Activated T-cell treated with anti-CD3 and anti-CD28 coated beads for 48 hours (primary cell): Measurements from ENCODE around the gene ELP4.

Source experiments
- DNase-seq: peaks from one replicate; pipeline ENCODE4 v3.0.0-alpha.2; 2020; ENCODE audit warnings: low read depth

Gene ELP4

DNA sequence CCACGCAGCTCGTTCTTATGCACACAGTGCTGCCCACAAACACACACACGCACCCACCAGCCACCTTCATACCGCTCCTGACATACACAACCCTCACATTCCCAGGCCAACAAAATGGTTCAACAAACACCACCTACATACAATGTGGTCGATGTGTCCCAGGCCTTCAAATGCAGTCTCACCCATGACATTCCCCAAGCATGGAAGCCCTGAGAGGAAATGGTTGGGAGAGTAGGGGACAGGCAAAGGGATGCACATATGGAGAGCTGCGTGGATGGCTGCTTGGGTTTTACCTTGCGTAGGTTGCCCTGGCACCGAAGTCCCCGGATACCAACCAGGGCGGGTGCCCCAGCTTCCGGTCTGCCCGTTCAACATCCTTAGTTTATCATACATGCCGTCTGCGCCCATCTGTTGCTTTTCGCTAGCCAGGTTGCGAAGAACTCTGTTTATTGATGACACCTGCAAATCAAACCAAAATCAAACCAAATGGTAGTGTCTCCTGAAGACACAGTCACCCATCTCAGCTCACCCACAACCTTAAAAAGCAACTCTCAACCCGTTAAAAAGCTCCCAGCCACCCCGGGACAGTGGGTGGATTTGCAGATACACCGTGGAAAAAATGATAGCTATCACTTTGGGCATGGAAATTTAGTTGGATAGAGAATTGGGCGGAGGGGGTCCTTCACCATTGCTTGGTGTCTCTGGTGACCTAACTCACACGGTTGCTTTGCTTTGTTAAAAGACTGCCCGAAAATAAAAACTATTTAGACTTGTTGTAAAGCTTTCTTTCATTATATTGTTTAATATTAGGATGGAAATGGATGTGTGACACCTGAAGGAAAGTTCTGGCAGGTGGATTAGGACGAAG lies 291.1 kb downstream of the ELP4 start:
- DNase-seq: no peak

DNA sequence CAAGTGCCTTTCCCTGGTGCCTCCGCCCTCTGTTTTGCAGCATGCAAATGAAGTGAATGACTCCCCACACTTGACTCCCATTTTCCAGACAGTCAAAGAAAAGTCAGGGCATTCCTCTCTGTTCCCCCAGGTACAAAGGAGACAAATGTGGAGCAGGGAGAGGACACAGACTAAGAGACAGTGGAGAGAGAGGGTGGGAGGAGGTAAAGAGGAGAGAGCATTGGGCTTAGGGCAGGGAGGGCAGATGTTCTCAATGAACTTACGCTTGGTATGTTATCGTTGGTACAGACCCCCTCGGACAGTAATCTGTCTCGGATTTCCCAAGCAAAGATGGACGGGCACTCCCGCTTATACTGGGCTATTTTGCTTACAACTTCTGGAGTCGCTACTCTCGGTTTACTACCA lies 291.7 kb downstream of the ELP4 start:
- no peak for DNase-seq

DNA sequence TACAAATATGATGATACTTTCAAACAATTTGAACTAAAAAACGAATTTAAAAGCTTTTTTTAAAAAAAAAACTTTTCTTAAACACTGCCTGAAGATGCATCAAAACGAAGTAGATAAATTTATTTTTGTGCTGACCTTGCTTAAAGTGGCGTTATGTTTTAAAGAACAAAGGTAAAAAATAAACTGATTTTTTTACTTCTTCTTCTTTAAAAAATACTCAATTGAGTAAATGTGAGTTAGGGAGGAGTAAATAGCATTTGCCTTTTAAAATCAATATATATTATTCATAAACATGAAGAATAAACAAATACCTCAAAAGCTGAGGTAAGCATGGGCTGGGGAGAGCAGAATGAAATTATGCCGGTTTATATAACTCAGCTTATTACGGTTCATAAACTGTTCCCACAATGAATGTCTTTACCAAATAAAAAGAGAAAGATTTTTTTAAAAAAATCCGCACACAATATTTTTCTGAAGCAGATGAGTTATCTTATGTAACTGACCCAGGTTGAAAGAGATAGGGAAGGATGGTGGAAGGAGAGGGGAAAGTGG lies 292.5 kb downstream of the ELP4 start:
- DNase-seq: no peak

- no peak for DNase-seq
Measured at GRCh38 chr11:31802609-31802989, 293.0 kb downstream of the ELP4 start.

GRCh38 chr11:31802990-31803812 lies 293.6 kb downstream of the ELP4 start:
- DNase-seq: no peak

- no peak for DNase-seq
Measured at GRCh38 chr11:31803813-31804311, 294.3 kb downstream of the ELP4 start.

DNA sequence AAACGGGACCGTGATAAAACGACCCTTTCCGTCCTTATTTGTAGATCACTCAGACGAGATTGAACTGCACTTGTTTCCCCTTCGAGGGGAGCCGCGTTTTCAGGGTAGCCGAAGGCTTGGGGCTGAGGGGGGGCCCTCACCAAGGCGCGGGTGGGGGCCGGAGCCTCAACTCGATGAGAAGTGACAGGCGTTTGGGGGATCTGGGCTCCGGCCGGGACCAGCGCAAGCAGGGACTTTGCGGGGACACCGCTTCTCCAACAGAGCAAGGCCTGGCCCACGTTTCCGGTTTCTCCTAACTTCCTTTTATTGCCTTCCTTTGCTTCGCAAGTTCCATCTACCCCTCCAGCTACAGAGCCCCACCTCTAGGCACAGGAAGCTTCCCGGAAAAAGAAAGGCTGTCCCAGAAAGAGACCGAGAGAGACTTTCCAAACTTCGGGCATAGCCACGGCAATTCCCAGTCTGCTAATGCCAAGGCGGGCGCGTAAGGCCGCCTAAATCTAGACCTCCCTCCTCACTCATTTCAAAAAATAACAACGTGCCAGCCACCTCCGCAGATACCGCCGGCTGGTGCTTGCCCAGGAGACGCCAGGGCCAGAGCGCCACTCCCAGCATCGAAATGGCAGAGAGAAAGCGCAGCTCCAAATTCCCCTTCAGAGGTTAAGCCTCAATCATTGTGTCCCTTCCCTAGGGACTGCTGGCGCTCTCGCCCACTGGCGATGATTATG lies 294.9 kb downstream of the ELP4 start:
- no peak for DNase-seq

- no peak for DNase-seq
Measured at GRCh38 chr11:31805037-31805628, 295.6 kb downstream of the ELP4 start.

DNA sequence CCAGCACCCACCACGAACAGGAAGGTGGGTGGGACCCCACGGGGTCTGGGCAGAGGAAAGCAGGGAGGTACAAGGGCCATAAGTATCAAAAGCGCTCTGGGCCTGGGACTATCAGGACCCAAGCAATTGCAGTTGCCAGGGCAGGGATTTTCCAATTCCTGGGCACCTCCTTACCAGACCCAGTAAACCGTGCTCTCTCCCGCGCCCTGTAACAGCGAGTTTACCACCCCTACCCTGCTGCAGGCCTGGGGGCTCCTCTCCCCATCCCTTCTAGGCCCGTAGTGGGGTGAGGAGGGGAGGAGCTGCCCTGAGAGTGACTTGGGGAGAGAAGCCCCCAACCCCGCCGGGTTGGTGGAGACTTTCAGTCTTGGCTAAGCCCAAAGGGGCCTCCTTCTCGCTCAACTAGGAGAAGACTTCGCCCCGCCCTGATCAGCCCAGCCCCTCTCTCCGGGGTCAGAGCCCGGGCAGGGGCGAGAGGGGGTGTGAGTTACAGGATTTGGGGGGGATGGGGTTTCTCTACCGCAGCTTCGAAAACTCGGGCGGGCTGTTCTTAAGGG lies 296.1 kb downstream of the ELP4 start:
- DNase-seq: no peak

- DNase-seq: no peak
Measured at GRCh38 chr11:31806186-31806927, 296.8 kb downstream of the ELP4 start.

GRCh38 chr11:31806928-31807798 lies 297.6 kb downstream of the ELP4 start:
- no peak for DNase-seq

- DNase-seq: no peak
Measured at GRCh38 chr11:31807799-31808667, 298.5 kb downstream of the ELP4 start.

- no peak for DNase-seq
Measured at GRCh38 chr11:31808721-31809540, 299.4 kb downstream of the ELP4 start.

- DNase-seq: no peak
Measured at GRCh38 chr11:31809541-31809856, 299.9 kb downstream of the ELP4 start.

- no peak for DNase-seq
Measured at GRCh38 chr11:31809857-31810778, 300.6 kb downstream of the ELP4 start.

- no peak for DNase-seq
Measured at GRCh38 chr11:31810779-31811647, 301.4 kb downstream of the ELP4 start, which contains the start of gene PAX6. PAX6 (minus strand) TSS chr11:31811322; CDS start chr11:31806411, 4,911 bp downstream.
